ES-I3 (cell line): Measurements from ENCODE around the gene LIN37.
"Not testable (repeated sequence)": the region's sequence is repeated elsewhere in the genome, so short reads cannot be mapped to it uniquely, and the experiment has no call there.

ENCODE experiments used
- H3K36me3 ChIP-seq: 2 replicates; pipeline ENCODE4 v1.6.1; 2013; ENCODE audit warnings: mild to moderate bottlenecking, low read length, control low read depth, moderate library complexity; ENCODE audit not compliant: insufficient read depth
- H3K4me1 ChIP-seq: 2 replicates; pipeline ENCODE4 v1.6.1; 2013; ENCODE audit warnings: mild to moderate bottlenecking, control low read depth, low read length; ENCODE audit not compliant: insufficient read depth
- H3K9ac ChIP-seq: 2 replicates; pipeline ENCODE4 v1.6.1; 2013; ENCODE audit warnings: low read depth, mild to moderate bottlenecking, low read length, moderate library complexity
- H3K9me3 ChIP-seq: 2 replicates; pipeline ENCODE4 v1.6.1; 2013; ENCODE audit warnings: mild to moderate bottlenecking, low read length, moderate library complexity; ENCODE audit not compliant: control insufficient read depth, insufficient read depth

LIN37 gene

DNA sequence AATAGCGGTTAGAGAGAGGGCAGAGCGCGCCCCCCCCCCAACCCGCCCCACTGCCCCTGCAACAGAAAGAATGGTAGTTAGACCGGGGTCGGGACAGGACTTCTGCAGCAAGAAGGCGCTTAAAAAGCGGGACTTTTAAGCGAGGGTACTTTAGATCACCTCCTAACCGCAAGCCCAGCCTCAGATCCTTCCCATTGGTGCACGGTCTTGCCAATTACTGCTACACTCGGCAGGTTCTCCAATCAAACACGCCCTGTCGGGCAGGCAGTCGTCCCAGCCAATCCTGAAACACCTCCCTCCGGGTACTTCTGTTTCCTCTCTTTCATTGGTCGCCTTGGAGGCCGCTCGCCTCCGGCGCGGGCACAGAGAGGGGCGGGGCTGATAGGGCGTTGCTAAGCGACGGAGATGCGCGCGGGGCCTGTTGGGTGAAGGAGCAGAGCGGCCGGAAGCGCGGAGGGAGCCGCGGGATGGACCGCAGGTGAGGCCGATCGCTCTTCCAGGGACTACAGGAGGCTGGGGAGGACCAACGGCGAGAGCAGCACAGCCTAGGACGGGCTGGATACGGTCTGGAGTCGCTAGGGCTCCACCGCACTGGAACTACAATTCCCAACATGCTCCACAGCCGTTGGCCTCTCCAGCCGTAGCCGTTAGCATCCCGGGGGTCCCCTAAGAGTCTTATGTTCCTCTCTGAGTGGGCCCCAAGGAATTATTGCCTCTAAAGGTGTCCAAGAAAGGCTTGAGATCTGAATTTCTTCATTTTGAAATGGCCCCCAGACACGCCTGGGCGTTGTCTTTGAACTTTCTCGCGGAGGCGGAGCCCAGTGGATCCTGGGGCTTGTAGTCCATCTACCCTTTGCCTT, 9.6 kb downstream of the LIN37 start, which contains the start of gene PROSER3:
TSS of gene PROSER3 (plus strand) at position 428 of the 860 bp plus-strand sequence. CDS start at position 468, 40 bp downstream.
- H3K9me3 ChIP-seq = no peaks in the 10 kb centered on the region
- no peaks in the 10 kb centered on the region for H3K36me3 ChIP-seq
- H3K9ac ChIP-seq = peak within 1 kb of the TSS; percentile 95
- peaks cover 3% of the 10 kb centered on the region; the same call in 1 of the 2 replicates for H3K4me1 ChIP-seq

DNA sequence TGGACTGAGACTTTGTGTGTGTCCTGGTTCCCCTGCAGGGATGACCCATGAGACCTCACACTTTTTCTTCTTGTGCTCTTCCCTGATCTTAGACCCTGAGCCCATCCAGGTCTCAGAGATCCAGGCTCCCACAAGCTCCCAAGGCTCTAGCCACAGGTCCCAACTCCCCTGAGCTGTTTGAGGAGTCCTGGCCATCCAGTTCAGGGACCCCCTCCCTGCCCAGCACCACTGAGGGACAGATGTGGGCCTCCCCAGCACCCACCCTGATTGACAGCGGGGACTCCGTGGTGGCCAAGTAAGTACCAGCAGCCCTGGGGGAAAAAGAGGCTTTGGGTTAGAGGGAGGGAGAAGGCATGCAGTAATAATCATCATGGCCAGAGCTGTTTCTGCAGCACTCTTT, 11.3 kb downstream of the LIN37 start:
- Histone ChIP-seq H3K9me3 (no peaks in the 10 kb centered on the region), H3K9ac (no peak overlapping the region), H3K4me1 (peaks cover 3% of the 10 kb centered on the region; the same call in 1 of the 2 replicates), H3K36me3 (no peaks in the 10 kb centered on the region; the same call in 1 of the 2 replicates)

- H3K9ac ChIP-seq = no peak overlapping the region
- H3K9me3 ChIP-seq = no peaks in the 10 kb centered on the region
- no peaks in the 10 kb centered on the region; the same call in 1 of the 2 replicates for H3K36me3 ChIP-seq
- H3K4me1 ChIP-seq = no peaks in the 10 kb centered on the region; the same call in 1 of the 2 replicates
Observed at GRCh38 chr19:35760711-35761349, 12.5 kb downstream of the LIN37 start.

- no peak overlapping the region for H3K9ac ChIP-seq
- H3K4me1 ChIP-seq = no peaks in the 10 kb centered on the region; the same call in 1 of the 2 replicates
- no peaks in the 10 kb centered on the region; the same call in 1 of the 2 replicates for H3K36me3 ChIP-seq
- H3K9me3 ChIP-seq = no peaks in the 10 kb centered on the region
Observed at GRCh38 chr19:35764432-35765315, 16.3 kb downstream of the LIN37 start.

DNA sequence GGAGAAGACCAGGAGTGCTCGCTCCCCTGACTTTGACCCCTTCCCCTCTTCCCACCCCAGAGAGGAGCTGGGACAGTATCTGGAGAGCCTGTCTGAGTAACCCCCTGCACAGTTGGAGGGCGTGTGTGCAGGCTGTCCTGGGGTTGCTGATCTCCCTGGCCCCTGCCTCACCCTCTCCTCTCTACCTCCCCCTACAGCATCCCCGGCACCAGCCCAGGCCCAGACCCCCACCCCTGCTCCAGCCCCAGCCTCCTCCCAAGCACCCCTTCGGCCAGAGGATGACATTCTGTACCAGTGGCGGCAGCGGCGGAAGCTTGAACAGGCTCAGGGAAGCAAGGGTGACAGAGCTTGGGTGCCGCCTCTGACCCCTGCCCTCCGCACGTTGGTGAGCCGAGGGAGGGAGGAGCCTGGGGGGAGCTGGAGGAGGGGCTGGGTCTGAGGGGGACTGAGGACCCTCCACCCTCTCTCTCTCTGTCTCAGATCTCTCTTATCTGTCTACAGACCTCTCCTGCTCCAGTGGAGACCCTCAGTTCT, 18.3 kb downstream of the LIN37 start:
- H3K4me1 ChIP-seq = no peaks in the 10 kb centered on the region; the same call in 1 of the 2 replicates
- no peaks in the 10 kb centered on the region for H3K9me3 ChIP-seq
- H3K9ac ChIP-seq = no peak overlapping the region
- H3K36me3 ChIP-seq = no peaks in the 10 kb centered on the region; the same call in 1 of the 2 replicates

GRCh38 chr19:35767288-35768081, 19.1 kb downstream of the LIN37 start:
- Histone ChIP-seq H3K36me3 (no peaks in the 10 kb centered on the region; the same call in 1 of the 2 replicates), H3K4me1 (no peaks in the 10 kb centered on the region; the same call in 1 of the 2 replicates), H3K9me3 (no peaks in the 10 kb centered on the region), H3K9ac (no peak overlapping the region)

DNA sequence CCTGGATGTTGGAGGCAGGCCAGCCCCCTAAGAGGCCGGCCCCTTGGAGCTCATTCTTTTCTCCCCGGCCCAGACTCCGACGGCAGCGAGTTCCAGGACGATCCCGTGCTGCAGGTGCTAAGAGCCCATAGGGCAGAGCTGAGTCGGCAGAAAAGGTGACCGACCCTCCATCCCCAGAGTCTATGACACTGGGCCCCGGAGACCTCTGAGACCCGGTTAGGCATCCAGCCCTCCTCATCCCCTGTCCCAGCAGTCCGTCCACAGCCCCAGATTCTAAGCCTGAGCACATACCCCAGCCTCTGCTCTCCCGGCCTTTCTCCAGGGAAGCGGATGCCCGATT, 19.7 kb downstream of the LIN37 start:
- Histone ChIP-seq H3K4me1 (no peaks in the 10 kb centered on the region; the same call in 1 of the 2 replicates), H3K9me3 (no peaks in the 10 kb centered on the region), H3K36me3 (no peaks in the 10 kb centered on the region; the same call in 1 of the 2 replicates), H3K9ac (no peak overlapping the region)

DNA sequence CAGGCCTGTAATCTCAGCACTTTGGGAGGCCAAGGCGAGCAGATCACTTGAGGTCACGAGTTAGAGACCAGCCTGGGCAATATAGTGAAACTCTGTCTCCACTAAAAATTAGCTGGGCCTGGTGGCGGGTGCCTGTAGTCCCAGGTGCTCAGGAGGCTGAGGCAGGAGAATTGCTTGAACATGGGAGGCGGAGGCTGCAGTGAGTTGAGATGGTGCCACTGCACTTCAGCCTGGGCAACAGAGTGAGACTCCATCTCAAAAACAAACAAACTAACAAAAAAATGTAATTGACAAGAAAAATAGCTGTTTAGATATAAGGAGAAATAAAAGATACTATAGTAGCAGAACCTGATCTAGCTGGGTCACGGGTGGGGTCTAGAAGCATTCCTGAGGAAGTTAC, 24.0 kb downstream of the LIN37 start:
- H3K9me3 ChIP-seq = not testable (repeated sequence)

GRCh38 chr19:35773020-35773806, 24.8 kb downstream of the LIN37 start:
- Histone ChIP-seq H3K9ac (no peak overlapping the region), H3K4me1 (peaks cover 13% of the 10 kb centered on the region), H3K9me3 (no peaks in the 10 kb centered on the region), H3K36me3 (no peaks in the 10 kb centered on the region)

More for the DNA sequence above, 24.0 kb downstream of the LIN37 start:
- H3K9ac ChIP-seq, H3K36me3 ChIP-seq: not testable (repeated sequence)
- H3K4me1 ChIP-seq = peaks cover 10% of the 10 kb centered on the region

- H3K9ac ChIP-seq = peak overlapping the region; percentile 56; the same call in 1 of the 2 replicates
- no peaks in the 10 kb centered on the region for H3K9me3 ChIP-seq
- peaks cover 13% of the 10 kb centered on the region for H3K4me1 ChIP-seq
- H3K36me3 ChIP-seq = no peaks in the 10 kb centered on the region
Observed at GRCh38 chr19:35774274-35775045, 26.1 kb downstream of the LIN37 start.

DNA sequence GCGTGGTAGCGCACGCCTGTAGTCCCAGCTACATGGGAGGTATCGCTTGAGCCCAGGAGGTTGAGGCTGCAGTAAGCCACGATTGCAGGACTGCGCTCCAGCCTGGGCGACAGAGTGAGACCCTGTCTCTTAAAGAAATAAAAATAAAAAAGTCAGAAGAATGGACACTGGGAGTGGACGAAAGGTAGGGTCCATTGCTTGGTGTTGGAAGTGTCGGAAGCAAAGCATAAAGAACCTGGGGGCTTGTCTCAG, 26.6 kb downstream of the LIN37 start:
- H3K9ac ChIP-seq = peak overlapping the region; percentile 56; the same call in 1 of the 2 replicates
- H3K4me1 ChIP-seq = peaks cover 13% of the 10 kb centered on the region
- no peaks in the 10 kb centered on the region for H3K9me3 ChIP-seq
- no peaks in the 10 kb centered on the region for H3K36me3 ChIP-seq

DNA sequence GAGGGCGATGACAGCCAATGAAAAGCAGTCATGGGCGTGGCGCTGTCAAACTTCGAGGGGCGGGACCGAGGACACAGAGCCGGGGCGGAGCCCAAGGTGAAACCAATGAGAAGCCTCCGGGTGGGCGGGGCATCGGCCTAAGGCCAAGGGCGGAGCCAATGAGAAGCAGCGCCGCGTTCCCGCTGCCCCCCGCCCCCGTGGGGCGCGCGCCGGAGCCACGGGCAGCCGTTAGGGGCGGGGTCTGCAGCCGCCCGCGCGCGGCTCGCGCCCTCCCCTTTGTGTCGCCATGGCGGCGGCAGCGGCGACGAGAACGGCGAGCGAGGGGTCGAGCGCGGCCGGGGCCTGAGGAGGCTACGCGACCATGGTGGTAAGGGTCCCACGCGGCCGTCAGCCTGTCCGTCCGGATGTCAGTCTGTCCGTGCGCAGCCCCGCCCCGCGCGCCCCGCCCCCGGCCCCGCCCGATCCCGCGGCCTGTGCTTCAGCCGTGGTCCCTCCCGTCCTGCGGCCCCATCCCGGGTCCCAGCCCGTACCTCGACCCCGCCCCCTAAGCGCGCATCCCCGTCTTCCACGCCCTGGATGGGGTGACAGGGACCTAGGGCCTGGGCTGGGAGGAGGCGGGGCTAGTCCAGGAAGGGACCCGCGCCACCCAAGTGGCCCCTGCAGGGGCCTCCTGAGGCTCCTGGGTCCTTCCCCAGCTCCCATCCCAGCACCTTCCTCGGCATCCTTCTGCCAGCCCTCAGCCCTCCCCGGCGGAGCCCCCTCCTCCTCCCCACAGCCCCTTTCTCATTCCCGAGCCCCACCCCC, 27.1 kb downstream of the LIN37 start, which contains the start of gene ARHGAP33:
TSS of gene ARHGAP33 (plus strand) at position 267 of the 804 bp plus-strand sequence. CDS start at position 362, 95 bp downstream.
- Histone ChIP-seq H3K9me3 (no peaks in the 10 kb centered on the region), H3K4me1 (peaks cover 13% of the 10 kb centered on the region), H3K36me3 (no peaks in the 10 kb centered on the region), H3K9ac (peak within 1 kb of the TSS; percentile 56; the same call in 1 of the 2 replicates)
